Mucosa of rectum (tissue), 2 donors: ENCODE measurements around the gene SMG6.

Experiments
- H3K27ac ChIP-seq, 2 donors: one replicate each; pipeline ENCODE4 v1.7.0; 2013; ENCODE audit warnings: inconsistent platforms in 2 of 2, low read depth in 2 of 2, low read length in 2 of 2
- H3K27me3 ChIP-seq, 2 donors: one replicate each; pipeline ENCODE4 v1.7.0; 2013; ENCODE audit warnings: low read length in 2 of 2; ENCODE audit not compliant: control insufficient read depth in 2 of 2, insufficient read depth in 2 of 2
- H3K36me3 ChIP-seq, 2 donors: one replicate each; pipeline ENCODE4 v1.7.0; 2013; ENCODE audit warnings: low read length in 2 of 2; ENCODE audit not compliant: control insufficient read depth in 2 of 2, insufficient read depth in 2 of 2
- H3K4me1 ChIP-seq, 2 donors: one replicate each; pipeline ENCODE4 v1.7.0; 2013; ENCODE audit warnings: low read length in 2 of 2, mild to moderate bottlenecking in 1 of 2; ENCODE audit not compliant: control insufficient read depth in 2 of 2, insufficient read depth in 2 of 2
- H3K4me3 ChIP-seq, 2 donors: one replicate each; pipeline ENCODE4 v1.7.0; 2013; ENCODE audit warnings: low read length in 2 of 2
- H3K9ac ChIP-seq, 2 donors: one replicate each; pipeline ENCODE4 v1.7.0; 2013; ENCODE audit warnings: low read length in 2 of 2, low read depth in 1 of 2, mild to moderate bottlenecking in 1 of 2
- H3K9me3 ChIP-seq, 2 donors: one replicate each; pipeline ENCODE4 v1.7.0; 2013; ENCODE audit warnings: low read length in 2 of 2; ENCODE audit not compliant: control insufficient read depth in 2 of 2
- donor health status: healthy.
- donor health status: Normal muscosa, but diverticular disease.

The SMG6 gene

DNA sequence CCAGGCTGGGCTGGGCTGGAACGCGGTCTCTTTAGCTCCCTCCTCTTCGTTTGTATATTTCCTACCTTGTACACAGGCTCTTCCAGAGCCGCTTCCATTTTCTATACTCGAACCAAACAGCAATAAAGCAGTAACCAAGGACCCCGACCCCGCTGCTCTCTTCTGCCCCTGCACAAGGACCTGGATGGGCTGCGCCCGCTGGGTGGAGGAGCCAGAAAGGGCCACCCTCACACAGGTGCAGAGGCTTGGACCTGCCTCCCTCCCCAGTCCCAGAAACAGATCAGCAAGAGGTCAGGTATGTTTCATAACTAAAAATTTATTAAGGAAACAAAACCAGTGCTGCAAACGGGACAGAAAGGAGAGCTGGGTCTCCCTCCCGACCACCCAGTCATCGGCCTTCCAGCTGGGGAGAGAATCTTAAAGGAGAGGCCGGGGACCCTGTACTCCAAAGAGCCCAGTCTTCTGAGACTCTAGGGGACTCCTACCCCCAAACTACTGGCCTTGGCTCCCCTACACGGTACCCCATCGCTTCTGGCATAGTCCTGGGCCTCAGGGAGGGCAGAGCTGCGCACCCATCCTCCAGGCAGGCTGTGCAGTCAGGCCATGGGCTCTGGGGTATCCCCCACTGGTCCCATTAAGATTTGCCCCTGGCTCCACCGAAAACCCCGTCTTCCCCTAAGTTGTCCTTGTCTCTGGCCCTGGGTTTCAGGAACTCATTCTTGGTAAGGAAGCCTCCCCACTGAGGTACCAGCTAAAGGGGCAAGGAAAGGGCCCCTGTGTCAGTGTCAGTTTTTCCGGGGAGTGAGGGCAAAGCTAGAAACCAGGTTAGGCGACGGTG is 243.8 kb downstream of the SMG6 start:
- peaks cover 4 to 13% of the 10 kb centered on the region in 2 donors for H3K27me3 ChIP-seq
- peak overlapping the region; percentile 39 to 47 for H3K9ac ChIP-seq
- H3K36me3 ChIP-seq, result peaks cover 9 to 10% of the 10 kb centered on the region in 2 donors
- peaks cover 20 to 43% of the 10 kb centered on the region in 2 donors for H3K4me1 ChIP-seq
- peak overlapping the region; percentile 74 to 83 for H3K27ac ChIP-seq
- H3K9me3 ChIP-seq, result no peaks in the 10 kb centered on the region
- H3K4me3 ChIP-seq, result peak overlapping the region in 1 of 2 donors; percentile 7

DNA sequence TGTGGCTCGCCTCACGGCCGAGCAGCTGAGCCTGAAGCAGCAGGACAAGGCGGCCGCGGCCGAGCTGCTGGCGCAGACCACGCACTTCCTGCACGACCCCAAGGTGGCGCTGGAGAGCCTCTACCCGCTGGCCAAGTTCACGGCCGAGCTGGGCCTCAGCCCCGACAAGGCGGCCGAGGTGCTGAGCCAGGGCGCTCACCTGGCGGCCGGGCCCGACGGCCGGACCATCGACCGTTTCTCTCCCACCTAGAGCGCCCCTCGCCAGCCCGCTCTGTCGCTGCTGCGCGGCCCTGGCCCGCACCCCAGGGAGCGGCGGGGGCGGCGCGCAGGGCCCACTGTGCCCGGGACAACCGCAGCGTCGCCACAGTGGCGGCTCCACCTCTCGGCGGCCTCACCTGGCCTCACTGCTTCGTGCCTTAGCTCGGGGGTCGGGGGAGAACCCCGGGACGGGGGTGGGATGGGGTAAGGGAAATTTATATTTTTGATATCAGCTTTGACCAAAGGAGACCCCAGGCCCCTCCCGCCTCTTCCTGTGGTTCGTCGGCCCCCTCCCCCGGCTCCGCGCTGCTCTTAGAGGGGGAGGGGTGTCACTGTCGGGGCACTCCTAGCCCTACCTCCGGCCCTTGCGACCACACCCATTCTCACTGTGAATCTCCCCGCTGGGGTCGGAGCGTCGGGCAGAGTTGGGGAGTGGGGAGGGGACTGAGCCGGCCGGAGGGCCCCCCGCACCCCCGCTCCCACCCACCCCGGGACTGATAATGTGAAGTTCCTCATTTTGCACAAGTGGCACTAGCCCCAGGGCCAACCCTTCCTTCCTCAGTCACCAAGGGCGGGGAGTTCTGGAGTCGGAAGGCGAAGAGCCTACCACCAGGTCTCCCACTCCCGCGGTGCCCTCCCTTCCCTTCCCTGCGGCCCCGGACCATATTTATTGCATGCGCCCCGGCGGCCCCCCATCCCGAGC is 244.7 kb downstream of the SMG6 start:
- peak overlapping the region; percentile 74 to 83 for H3K27ac ChIP-seq
- peaks cover 6 to 7% of the 10 kb centered on the region in 2 donors for H3K36me3 ChIP-seq
- no peaks in the 10 kb centered on the region for H3K9me3 ChIP-seq
- H3K4me1 ChIP-seq, result peaks cover 22 to 47% of the 10 kb centered on the region in 2 donors
- peak overlapping the region in 1 of 2 donors; percentile 52 for H3K9ac ChIP-seq
- H3K4me3 ChIP-seq, result peak overlapping the region; percentile 26 to 49
- peaks cover 7 to 22% of the 10 kb centered on the region in 2 donors for H3K27me3 ChIP-seq

DNA sequence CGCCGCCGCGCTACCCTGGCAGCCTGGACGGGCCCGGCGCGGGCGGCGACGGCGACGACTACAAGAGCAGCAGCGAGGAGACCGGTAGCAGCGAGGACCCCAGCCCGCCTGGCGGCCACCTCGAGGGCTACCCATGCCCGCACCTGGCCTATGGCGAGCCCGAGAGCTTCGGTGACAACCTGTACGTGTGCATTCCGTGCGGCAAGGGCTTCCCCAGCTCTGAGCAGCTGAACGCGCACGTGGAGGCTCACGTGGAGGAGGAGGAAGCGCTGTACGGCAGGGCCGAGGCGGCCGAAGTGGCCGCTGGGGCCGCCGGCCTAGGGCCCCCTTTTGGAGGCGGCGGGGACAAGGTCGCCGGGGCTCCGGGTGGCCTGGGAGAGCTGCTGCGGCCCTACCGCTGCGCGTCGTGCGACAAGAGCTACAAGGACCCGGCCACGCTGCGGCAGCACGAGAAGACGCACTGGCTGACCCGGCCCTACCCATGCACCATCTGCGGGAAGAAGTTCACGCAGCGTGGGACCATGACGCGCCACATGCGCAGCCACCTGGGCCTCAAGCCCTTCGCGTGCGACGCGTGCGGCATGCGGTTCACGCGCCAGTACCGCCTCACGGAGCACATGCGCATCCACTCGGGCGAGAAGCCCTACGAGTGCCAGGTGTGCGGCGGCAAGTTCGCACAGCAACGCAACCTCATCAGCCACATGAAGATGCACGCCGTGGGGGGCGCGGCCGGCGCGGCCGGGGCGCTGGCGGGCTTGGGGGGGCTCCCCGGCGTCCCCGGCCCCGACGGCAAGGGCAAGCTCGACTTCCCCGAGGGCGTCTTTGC is 245.6 kb downstream of the SMG6 start:
- Histone ChIP-seq H3K4me3 (peak overlapping the region; percentile 17 to 26), H3K9ac (peak overlapping the region in 1 of 2 donors; percentile 64)

DNA sequence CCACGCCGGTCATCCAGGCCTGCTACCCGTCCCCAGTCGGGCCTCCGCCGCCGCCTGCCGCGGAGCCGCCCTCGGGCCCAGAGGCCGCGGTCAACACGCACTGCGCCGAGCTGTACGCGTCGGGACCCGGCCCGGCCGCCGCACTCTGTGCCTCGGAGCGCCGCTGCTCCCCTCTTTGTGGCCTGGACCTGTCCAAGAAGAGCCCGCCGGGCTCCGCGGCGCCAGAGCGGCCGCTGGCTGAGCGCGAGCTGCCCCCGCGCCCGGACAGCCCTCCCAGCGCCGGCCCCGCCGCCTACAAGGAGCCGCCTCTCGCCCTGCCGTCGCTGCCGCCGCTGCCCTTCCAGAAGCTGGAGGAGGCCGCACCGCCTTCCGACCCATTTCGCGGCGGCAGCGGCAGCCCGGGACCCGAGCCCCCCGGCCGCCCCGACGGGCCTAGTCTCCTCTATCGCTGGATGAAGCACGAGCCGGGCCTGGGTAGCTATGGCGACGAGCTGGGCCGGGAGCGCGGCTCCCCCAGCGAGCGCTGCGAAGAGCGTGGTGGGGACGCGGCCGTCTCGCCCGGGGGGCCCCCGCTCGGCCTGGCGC is 246.3 kb downstream of the SMG6 start:
- Histone ChIP-seq H3K36me3 (peaks cover 0 to 7% of the 10 kb centered on the region in 2 donors), H3K4me1 (peaks cover 13 to 48% of the 10 kb centered on the region in 2 donors), H3K9me3 (no peaks in the 10 kb centered on the region), H3K4me3 (peak overlapping the region in 1 of 2 donors; percentile 17), H3K27ac (peak overlapping the region; percentile 72 to 83), H3K9ac (peak overlapping the region in 1 of 2 donors; percentile 64), H3K27me3 (peaks cover 11 to 22% of the 10 kb centered on the region in 2 donors)

More for the DNA sequence above, 245.6 kb downstream of the SMG6 start:
- peaks cover 11 to 22% of the 10 kb centered on the region in 2 donors for H3K27me3 ChIP-seq
- peaks cover 19 to 51% of the 10 kb centered on the region in 2 donors for H3K4me1 ChIP-seq
- peak overlapping the region; percentile 74 to 83 for H3K27ac ChIP-seq
- no peaks in the 10 kb centered on the region for H3K9me3 ChIP-seq
- peaks cover 6 to 7% of the 10 kb centered on the region in 2 donors for H3K36me3 ChIP-seq

DNA sequence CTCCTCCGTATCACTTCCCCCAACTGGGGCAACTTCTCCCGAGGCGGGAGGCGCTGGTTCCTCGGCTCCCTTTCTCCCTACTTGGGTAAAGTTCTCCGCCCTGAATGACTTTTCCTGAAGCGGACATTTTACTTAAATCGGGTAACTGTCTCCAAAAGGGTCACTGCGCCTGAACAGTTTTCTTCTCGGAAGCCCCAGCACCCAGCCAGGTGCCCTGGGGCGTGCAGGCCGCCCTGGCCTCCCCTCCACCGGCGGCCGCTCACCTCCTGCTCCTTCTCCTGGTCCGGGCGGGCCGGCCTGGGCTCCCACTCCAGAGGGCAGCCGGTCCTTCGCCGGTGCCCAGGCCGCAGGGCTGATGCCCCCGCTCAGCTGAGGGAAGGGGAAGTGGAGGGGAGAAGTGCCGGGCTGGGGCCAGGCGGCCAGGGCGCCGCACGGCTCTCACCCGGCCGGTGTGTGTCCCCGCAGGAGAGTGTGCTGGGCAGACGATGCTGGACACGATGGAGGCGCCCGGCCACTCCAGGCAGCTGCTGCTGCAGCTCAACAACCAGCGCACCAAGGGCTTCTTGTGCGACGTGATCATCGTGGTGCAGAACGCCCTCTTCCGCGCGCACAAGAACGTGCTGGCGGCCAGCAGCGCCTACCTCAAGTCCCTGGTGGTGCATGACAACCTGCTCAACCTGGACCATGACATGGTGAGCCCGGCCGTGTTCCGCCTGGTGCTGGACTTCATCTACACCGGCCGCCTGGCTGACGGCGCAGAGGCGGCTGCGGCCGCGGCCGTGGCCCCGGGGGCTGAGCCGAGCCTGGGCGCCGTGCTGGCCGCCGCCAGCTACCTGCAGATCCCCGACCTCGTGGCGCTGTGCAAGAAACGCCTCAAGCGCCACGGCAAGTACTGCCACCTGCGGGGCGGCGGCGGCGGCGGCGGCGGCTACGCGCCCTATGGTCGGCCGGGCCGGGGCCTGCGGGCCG is 247.1 kb downstream of the SMG6 start:
- H3K4me3 ChIP-seq, result peak overlapping the region; percentile 58 to 63
- H3K9ac ChIP-seq, result peak overlapping the region; percentile 24 to 64
- H3K9me3 ChIP-seq, result no peaks in the 10 kb centered on the region
- H3K4me1 ChIP-seq, result peaks cover 13 to 48% of the 10 kb centered on the region in 2 donors
- H3K27me3 ChIP-seq, result peaks cover 13 to 28% of the 10 kb centered on the region in 2 donors
- H3K36me3 ChIP-seq, result peaks cover 0 to 7% of the 10 kb centered on the region in 2 donors
- peak overlapping the region; percentile 72 to 84 for H3K27ac ChIP-seq

DNA sequence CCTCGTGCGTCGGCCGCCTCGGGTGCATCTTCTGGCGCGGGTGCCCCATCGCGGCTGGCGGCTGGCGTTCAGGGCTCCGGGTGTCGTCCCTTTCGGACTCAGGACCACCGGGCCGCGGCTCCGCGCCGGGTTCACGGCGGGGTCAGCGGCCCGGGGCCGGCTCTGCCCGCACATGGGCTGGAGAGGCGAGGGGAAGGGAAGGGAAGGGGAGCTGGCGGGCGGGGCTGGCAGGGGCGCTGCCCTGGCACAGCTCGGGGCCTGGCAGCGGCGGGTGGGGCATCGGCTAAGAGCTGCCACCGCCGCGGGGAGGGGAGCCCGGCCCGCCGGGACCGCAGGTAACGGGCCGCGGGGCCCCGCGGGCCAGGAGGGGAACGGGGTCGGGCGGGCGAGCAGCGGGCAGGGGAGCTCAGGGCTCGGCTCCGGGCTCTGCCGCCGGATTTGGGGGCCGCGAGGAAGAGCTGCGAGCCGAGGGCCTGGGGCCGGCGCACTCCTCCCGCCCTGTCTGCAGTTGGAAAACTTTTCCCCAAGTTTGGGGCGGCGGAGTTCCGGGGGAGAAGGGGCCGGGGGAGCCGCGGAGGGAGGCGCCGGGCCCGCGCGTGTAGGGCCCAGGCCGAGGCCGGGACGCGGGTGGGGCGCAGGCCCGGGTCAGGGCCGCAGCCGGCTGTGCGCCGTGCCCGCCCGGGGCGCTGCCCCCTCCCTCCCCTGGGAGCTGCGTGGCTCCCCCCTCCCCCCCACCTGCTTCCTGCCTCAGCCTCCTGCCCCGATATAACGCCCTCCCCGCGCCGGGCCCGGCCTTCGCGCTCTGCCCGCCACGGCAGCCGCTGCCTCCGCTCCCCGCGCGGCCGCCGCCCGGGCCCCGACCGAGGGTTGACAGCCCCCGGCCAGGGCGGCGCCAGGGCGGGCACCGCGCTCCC is 248.0 kb downstream of the SMG6 start:
- H3K27me3 ChIP-seq, result peaks cover 13 to 31% of the 10 kb centered on the region in 2 donors
- H3K36me3 ChIP-seq, result peaks cover 0 to under 1% of the 10 kb centered on the region in 2 donors
- H3K4me3 ChIP-seq, result peak overlapping the region; percentile 58 to 63
- H3K4me1 ChIP-seq, result peaks cover 15 to 42% of the 10 kb centered on the region in 2 donors
- H3K27ac ChIP-seq, result peak overlapping the region; percentile 72 to 84
- no peaks in the 10 kb centered on the region for H3K9me3 ChIP-seq
- H3K9ac ChIP-seq, result peak overlapping the region; percentile 24 to 64

DNA sequence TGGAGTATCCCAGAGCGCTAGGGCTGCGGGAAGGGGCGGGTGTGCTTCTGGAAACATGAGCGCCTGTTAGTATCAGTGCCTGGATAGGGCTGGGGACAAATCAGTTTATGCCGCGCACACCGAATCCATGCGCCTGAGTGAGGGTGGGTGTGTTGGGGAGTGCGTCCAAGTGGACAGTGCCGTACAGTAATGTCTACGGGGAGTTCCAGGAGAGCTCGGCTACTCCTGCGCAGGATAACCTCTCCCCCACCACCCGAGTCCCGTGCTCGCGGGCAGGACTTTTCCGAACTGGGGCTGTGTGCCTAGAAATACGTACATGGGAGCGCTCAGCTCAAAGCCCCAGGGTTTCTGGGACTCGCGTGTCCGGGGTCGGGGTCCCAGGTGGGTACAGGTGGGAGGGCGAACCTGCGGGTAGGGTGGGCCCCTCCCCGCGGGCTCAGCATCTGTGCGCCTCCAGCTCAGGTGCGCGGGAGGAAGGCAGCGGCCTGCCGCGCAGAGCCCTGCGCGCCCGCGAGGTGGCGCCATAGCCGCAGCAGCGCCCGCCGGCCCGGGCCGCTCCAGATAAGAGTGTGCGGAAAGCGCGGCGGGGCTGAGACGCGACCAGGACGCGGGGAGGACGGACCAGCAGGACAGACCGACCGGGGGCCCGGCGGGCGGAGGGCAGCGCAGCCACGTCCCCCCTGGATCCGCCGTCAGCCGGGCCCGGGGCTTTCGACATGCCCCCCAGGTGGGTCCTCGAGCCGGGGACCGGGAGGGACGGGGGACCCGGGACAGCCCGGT is 248.9 kb downstream of the SMG6 start, which contains the start of gene HIC1:
HIC1 (plus strand) TSS at position 592 of the 780 bp plus-strand sequence. CDS start 1,588 bp downstream, outside the sequence.
- Histone ChIP-seq H3K4me3 (peak within 1 kb of the TSS; percentile 58 to 61), H3K36me3 (no peaks in the 10 kb centered on the region), H3K4me1 (peaks cover 16 to 33% of the 10 kb centered on the region in 2 donors), H3K9ac (peak within 1 kb of the TSS; percentile 41), H3K27ac (peak within 1 kb of the TSS; percentile 72 to 84), H3K27me3 (peaks cover 13 to 31% of the 10 kb centered on the region in 2 donors), H3K9me3 (no peaks in the 10 kb centered on the region)
